Measurements from ENCODE around the gene PLA2G2F.

Gene PLA2G2F

GRCh38 chr1:20192871-20193411, 53.8 kb downstream of the PLA2G2F start:
- no peak overlapping the region for H3K4me3 ChIP-seq (ENCODE audit: control insufficient read depth, low read depth, low read length)
- no peak for DNase-seq (ENCODE audit: low read depth)
- no peak for TF ChIP-seq CTCF (IDR thresholded peaks at IDR 0.05; ENCODE audit: control insufficient read depth, insufficient read depth, low read depth, low read length, missing control alignments)

GRCh38 chr1:20194224-20194623, 55.1 kb downstream of the PLA2G2F start:
- TF ChIP-seq CTCF (IDR thresholded peaks at IDR 0.05; ENCODE audit: control insufficient read depth, insufficient read depth, low read depth, low read length, missing control alignments): no peak
- no peak overlapping the region for H3K4me3 ChIP-seq (ENCODE audit: control insufficient read depth, low read depth, low read length)
- DNase-seq (ENCODE audit: low read depth): no peak

GRCh38 chr1:20194757-20195461, 55.8 kb downstream of the PLA2G2F start:
- DNase-seq (ENCODE audit: low read depth): no peak
- H3K4me3 ChIP-seq (ENCODE audit: control insufficient read depth, low read depth, low read length): no peak overlapping the region
- TF ChIP-seq CTCF (IDR thresholded peaks at IDR 0.05; ENCODE audit: control insufficient read depth, insufficient read depth, low read depth, low read length, missing control alignments): peak; percentile 95

GRCh38 chr1:20195462-20195780, 56.3 kb downstream of the PLA2G2F start:
- no peak for TF ChIP-seq CTCF (IDR thresholded peaks at IDR 0.05; ENCODE audit: control insufficient read depth, insufficient read depth, low read depth, low read length, missing control alignments)

GRCh38 chr1:20197329-20197791, 58.2 kb downstream of the PLA2G2F start:
- DNase-seq (ENCODE audit: low read depth): no peak
- H3K4me3 ChIP-seq (ENCODE audit: control insufficient read depth, low read depth, low read length): no peak overlapping the region
- no peak for TF ChIP-seq CTCF (IDR thresholded peaks at IDR 0.05; ENCODE audit: control insufficient read depth, insufficient read depth, low read depth, low read length, missing control alignments)

More at GRCh38 chr1:20195462-20195780, 56.3 kb downstream of the PLA2G2F start:
- H3K4me3 ChIP-seq (ENCODE audit: control insufficient read depth, low read depth, low read length): no peak overlapping the region
- DNase-seq (ENCODE audit: low read depth): no peak

- TF ChIP-seq CTCF (IDR thresholded peaks at IDR 0.05; ENCODE audit: control insufficient read depth, insufficient read depth, low read depth, low read length, missing control alignments): no peak
- DNase-seq (ENCODE audit: low read depth): no peak
- H3K4me3 ChIP-seq (ENCODE audit: control insufficient read depth, low read depth, low read length): no peak overlapping the region
Measured at GRCh38 chr1:20198296-20198695, 59.2 kb downstream of the PLA2G2F start.

Data from AG09309 (cell line).